HG03025 (cell line): ENCODE results near the gene VPS41.
"Not testable (repeated sequence)": the region's sequence is repeated elsewhere in the genome, so short reads cannot be mapped to it uniquely, and the experiment has no call there.

ENCODE experiments used
- ATAC-seq: cut with Tn5 transposase; IDR thresholded peaks from one replicate; pipeline ENCODE4 v1.9.1; 2021; ENCODE audit warnings: mild to moderate bottlenecking, moderate library complexity; ENCODE audit not compliant: unreplicated experiment, low FRiP score

VPS41 gene

DNA sequence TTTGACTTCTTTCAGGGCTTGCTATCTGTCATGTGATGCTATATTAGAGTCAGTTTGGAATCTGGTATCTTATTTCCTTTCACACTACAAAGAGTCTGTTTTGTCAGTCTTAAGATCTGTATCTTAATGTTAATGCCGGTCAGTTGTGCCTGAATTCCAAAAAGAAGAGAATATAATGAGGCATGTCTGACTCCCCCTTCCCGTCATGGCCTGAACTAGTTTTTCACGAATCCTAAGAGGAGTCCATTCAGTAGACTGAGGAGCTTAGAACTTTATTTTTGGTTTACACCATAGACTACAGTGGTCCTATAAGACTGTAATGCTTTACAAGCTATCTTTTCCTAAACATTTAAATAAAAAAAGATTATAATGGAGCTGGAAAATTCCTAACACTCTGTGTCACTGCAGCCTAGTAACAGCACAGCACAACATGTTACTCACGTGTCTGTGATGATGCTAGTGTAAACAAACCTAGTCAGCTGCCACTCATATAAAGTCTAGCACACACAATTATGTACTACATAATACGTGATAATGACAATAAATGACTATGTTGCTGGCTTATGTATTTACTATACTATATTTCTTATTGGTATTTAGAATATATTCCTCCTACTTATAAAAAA is 50.6 kb downstream of the VPS41 start:
- ATAC-seq = no peak

DNA sequence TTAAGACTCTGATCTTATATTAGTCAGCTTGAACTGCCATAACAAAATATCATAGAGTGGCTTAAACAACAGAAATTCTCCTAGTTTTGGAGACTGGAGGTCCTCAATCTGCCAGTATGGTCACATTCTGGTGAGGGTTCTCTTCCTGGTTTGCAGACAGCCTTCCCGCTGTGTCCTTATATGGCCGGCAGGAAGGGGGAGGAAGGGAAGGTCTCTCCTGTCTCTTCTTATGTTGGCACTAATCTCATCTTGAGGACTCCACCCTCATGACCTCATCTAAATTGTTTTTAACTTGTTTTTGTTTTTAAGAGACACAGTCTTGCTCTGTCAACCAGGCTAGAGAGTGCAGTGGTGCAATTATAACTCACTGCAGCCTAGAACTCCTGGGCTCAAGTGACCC is 53.1 kb downstream of the VPS41 start:
- no peak for ATAC-seq

DNA sequence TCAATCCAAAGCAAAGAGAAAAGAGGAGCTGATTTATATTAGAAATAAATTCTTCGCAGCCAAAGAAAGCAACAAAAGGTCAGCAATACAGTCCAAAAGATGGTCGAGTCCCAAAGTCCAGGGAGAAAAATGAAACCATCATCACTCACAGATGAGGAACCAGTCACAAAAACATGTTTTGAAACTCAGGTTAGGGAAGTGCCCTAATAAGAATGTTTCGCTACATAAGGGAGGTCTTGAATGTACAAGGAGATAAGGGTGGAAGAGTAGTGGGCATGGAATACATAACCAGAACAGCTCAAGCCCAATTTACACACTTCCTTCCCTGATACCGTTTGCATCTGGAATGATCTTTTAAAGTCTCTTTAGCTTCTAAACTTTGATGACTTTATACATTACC is 53.6 kb downstream of the VPS41 start:
- ATAC-seq = no peak

DNA sequence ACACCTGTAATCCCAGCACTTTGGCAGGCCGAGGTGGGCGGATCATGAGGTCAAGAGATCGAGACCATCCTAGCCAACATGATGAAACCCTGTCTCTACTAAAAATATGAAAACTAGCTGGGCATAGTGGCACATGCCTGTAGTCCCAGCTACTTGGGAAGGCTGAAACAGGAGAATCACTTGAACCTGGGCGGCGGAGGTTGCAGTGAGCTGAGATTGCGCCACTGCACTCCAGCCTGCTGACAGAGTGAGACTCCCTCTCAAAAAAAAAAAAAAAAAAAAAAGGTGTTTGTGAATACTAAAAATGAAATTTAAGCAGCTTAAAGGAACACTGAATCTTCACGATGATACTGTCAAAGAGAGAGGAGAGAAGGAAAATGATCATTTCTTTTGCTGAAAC is 54.0 kb downstream of the VPS41 start:
- not testable (repeated sequence) for ATAC-seq

DNA sequence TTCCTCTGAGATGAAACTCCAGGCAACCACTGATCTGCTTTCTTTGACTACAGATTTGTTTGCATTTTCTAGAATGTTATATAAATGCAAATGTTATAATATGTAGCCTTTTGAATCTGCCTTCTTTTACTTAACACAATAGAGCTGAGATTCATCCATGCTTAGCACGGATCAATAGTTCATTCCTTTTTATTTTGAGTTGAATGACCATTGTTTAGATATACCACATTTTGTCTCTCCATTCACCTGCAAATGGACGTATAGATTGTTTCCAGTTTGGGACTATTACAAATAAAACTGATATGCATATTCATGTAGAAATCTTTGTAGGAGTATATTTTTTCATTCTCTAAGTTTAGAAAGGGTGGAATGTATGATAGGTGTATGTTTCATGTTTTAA is 57.7 kb downstream of the VPS41 start:
- ATAC-seq = no peak

DNA sequence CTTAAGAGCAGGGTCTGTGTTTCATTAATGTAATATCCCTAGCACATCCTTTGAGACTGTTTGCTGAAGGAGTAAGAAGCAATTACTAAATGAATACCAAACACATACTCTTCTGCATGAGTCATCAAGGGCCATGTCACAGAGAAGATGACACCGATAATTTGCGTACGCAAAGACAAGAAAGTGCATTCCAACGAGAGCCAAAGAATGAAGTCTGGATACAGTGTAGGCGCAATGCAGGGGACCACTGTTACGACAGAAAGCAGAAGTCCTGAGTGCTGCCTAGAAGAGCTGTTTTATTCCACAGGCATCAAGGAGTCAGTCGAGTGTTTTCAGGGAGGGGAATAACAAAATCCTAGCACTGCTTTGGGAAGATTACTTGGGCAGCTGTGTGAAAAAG is 62.7 kb downstream of the VPS41 start:
- ATAC-seq = no peak

DNA sequence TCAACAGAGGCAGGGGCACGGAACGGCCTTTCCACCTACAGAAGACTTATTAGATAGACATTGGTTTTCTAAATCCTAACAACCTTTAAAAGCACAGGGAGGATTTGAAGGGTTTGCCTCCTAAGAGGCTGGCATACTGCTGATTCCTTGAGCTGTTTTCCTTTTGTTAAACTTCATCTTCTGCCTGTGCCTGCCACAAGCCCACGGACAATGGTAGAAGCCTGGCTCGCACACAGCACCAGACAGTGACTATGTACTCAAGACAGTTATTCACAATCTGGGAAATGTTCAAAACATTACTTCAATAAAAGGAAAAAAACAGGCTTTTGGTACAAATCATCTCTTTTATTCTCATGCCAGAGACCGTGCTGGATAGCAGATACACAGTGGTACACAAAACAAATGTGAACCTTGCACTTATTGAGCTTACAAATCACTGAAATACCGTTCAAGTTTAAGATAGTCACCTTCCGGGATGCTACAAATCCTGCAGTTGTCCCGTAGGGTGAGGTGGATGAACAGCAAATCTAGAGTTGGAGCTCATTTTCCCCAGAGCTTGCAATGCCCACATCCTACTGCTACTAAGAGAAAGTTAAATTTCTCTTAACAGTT is 63.9 kb downstream of the VPS41 start:
- no peak for ATAC-seq

DNA sequence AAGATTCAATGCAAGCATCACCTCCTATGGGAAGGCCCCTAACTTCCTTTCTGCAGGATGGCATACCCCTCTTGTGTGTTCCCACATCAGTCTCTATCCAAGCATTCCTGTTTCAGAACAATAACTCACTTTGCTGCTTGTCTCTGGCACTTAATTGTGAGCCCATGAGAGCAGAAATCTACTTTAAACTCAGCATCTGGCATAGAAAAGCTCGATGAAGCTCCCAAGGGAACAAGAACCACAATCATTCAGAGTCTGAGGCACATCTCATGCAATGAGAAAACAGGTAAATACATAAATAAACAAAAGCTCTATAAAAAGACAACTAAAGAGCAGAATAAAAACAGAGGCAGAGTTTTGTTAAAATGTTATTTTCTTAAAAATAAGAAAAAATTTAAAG is 66.2 kb downstream of the VPS41 start:
- ATAC-seq = no peak

DNA sequence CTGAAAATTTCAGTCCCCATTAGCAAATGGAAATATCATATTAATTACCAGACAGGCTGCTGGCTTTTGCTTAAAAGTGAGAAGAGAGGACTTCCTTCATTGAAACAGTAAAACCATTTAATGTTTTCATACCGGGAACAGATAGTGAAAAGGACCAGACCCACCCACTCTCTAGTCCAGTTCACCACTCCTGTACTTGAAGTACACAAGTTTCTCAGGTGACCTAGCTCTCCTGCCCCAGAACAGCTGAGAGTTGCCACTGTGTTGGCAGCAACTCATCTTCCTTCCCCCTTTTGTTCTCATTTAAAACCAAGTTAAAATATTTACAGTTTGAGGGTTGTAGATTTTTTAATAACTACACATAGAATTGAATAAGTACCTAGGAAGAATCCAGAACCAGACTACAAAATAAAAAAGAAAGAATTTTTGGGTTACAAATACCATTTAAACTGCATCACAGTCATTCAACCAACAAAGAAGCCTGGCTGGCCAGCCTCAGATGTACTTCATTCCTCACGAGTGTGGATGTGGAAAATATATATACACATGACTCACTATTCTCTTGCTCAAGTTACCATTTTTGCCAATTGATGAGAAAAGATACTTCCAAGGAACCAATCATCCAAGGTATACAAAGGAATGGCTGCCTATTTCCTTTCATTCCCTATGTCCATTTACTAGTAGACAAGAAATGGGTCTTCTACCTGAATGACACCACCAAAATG is 68.1 kb downstream of the VPS41 start:
- peak; percentile 75 for ATAC-seq

DNA sequence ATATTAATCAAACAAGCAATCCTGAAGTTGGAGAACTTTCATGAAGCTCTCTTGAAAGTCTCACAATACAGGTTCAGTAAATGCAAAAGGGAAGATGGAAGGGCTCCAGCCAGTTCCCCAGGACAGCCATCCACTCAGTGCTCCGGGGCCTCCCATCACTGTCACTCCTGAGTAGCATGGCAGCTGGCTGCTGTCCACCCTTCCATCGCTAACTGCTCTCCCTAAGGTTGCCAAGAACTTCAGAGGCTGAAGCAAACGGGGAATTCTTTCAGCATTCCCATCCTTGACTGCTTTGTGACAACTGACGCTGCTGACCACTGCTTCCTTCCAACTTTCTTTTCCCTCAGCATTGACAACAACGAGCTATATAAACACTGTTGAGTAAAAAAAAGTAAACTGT is 69.1 kb downstream of the VPS41 start:
- ATAC-seq = no peak

DNA sequence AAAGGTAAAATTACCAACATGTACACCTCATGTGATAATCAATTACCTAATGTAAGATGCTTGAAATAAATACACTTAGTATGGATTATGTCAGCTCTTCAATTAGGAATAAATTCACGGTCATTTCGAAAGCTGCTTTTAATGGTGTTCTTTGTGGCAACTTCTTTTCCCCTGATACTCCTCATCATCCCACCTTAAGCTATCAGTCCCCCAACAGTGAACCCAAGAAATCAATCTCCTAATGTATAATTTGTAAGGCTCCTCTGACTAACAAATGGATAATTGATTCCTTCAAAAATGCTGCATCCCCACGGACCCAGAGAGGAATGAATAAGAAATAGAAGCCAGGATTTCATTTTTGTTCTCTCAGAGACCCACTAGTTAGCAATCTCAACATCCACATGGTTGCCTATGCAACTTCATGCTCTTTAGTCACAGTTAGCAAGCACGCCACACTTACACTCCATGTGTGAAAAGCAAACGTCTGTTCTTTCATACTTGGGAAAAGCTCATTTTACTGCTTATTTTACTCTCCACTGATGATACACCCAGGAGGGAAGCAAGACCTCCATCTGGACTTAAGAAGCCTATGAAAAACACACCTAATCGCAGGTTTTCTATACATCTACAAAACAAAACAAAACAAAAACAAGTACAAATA is 70.1 kb downstream of the VPS41 start:
- ATAC-seq = no peak

DNA sequence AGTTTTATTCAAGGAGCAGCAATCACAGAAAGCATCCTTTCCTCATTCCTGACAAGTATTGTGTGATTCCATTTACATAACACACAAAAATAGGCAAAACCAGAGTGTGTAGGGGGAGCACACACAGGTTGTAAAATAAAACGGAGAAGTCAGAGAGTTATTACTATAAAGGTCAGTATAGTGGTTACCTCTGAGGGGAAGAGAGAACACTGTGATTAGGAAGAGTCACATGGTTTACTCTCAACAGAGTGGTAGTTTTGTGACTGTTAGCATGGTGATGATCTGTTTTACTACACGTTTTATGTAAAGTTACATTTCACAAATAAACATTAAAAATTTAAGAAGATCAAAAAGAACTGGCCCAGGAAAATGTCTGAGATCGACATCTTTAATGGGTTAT is 74.6 kb downstream of the VPS41 start:
- no peak for ATAC-seq

DNA sequence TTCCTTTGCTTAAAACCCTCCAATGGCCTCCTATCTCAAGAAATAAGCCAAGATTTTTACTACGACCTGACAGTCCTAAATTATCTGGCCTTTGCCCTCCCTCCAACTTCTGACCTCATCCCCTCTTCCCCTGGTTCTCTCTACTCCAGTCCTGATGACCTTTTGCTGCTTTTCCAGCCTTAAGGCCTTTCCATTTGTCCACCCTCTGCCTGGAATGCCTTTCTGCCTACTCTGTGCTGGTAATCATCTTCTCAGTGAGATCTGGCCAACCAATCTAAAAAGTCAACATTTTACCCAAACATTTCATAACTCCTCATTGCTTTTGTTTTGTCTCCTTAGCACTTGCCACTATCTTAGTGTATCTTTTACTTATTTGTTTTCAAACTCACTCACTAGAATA is 75.7 kb downstream of the VPS41 start:
- no peak for ATAC-seq

DNA sequence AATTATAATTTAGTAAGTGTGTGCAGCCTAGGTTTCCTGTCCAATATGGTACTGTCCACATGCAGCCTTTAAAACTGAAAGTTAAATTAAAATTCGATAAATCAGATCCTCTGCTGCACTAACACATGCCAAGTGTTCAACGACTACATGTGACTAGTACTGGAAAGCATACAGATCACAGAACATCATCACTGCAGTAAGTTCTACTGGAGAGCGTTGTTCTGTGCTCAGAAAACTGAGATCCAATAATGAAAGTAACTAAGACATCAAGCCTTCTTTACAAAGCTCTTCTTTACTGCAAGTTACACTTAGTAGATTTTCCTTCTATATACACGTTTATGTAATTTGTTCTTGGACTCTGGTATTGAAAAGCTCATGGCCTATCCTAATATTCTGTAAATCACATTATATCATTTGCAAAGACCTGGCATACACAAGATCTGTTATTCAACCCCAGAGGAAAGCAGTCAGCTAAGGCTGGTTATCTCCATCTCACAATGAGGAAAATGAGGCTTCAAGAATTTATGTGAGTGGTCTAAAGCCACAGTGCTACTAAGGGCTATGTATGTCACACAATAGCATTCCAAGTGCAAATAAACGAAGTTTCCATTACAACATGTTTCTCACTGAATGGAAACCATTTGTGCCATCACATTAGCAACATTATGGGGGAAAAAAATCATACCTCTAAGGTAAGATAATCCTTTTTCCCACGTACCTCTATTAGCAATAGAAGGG is 77.6 kb downstream of the VPS41 start:
- ATAC-seq = no peak

DNA sequence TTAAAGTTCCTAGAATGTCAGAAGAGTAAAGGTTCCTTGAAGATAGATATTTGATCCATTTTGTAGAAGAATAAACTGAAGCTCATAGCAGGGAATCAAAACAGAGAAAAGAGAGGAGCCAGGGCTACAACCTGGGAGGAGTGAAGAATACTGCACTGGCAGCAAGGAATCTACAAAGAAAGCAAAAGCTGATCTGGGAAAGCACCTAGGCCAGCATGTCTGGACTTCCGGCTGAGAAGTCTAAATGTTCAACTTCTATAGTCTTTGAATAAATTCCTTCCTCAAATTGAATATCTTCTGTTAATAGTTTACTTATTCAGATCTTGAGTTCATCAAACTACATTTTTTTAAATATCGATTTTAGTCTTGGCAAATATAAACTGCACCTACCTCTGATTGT is 78.2 kb downstream of the VPS41 start:
- ATAC-seq = no peak

DNA sequence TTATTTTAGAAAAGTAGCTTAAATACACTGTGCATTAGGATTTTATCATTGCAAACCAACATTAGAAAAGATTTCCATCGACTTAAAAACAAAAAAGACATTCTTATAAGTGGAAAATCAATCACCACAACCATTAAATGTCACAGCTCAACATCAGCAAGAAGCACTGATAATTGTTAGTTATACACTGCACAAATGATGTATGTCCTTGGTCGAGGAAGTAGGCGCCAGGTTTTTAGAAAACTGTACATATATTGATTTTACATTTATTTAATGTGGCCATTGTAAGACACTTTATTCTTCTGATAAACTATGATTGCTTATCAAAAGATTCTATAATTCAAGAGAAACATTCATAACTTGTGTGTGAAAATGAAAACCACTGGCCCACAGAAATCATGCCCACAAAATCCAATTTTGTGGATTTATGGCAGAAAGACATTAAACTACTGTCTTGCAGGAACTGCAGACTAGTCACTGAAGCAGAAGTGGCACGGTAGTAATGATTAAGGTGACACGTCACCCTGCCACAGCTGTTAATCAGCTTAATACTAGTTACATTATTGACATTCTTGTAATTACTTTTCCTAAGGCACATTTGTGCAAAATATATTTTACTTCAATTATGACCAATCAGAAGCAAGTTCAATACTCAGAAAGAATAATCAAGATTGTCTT is 79.4 kb downstream of the VPS41 start:
- ATAC-seq = no peak

DNA sequence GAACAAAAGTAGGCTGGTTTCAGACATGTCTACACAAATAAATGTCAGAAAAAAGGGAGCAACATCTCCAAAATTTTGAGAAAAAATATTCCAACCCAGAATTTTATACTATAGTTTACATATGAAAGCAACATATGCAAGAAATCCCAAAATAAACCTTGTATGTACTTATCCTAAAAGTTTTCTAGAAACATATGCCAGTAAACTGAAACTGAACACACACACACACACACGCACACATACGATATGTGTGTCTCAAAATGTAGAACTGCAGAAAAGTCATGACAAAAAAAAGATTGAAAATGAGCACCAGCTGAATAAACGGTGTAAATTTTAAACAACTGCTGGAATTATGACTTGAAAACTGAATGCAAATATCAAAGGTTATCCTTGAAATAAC is 81.0 kb downstream of the VPS41 start:
- no peak for ATAC-seq

DNA sequence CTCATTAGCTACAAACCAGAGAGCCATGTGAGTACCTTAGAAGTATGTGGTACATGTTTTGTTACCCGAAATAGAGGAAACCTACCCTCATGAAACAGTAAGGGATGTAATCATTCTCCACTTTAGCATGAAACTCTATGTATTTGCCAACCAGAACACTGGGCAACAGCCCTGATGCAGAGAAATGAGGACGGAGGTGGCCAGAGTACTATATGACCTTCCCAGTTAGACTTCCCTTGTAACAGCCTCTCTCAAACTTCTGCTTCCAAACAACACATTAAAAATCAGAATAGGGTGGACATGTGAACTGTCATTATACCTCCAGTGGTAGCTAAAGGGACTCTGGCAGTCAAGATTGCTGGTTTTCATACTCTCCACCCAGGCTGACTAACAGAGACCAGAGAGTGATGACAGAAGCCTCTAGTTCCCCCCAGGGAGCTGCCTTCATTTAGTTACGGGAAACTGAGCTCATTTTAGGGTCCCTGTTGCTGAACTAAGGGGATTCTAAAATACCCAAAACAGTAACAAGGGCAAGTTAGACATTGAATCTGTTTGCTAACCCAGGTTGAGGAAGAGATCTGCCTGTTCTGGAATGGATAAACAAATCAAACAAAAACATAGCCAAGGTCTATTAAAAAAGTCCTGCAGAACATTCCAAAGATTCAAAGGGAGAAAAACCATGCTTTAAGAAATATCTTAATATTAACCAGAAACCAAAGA is 83.1 kb downstream of the VPS41 start:
- ATAC-seq = no peak

DNA sequence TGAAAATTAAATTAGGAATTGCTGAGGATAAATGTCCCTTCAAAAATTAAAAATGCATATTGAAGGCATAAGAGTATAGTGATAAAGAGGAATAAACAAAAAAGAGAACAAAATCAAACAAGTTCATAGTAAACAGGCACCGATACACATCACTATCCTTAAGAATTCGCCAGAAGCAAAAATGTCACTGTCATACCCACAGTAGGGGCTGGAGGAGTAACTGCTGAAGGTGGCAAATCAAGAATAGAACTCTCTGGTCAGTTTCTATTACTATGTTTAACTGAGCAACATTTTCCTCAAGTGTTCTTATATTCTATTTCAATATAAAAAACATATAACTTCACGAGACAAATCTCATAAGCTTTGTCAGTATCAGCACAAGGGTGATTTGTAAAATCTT is 84.0 kb downstream of the VPS41 start:
- ATAC-seq = no peak

DNA sequence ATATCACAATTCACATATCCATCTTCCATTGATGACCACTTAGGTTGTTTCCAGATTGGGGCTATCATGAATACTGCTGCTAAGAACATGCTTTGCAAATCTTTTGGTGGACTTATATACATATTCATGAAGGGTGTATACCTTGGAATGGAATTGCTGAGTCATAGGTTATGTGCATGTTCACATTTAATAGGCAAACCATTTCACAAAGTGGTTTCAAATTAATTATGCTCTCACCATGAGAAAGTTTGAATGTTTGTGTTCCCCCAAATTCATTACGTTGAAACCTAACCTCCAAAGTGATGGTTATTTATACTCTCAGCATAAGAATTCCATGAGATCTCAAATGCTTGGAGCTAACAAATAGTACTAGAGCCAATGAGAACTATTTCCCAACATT is 86.4 kb downstream of the VPS41 start:
- no peak for ATAC-seq
